NCI-H2196 treated with DMSO at 0.1 percent for 48 hours (cell line): ENCODE results near the gene ERMAP.
"Not testable (repeated sequence)": the region's sequence is repeated elsewhere in the genome, so short reads cannot be mapped to it uniquely, and the experiment has no call there.

Source experiments
- DNase-seq: peaks from one replicate; lab custom pipeline; 2025; ENCODE audit not compliant: unreplicated experiment; lab: John Stamatoyannopoulos, UW

Gene ERMAP

GRCh38 chr1:42869751-42870150 is 52.8 kb downstream of the ERMAP start:
- not testable (repeated sequence) for DNase-seq

GRCh38 chr1:42873108-42873507 is 56.2 kb downstream of the ERMAP start:
- not testable (repeated sequence) for DNase-seq

- DNase-seq = no peak
Observed at GRCh38 chr1:42873670-42874069, 56.7 kb downstream of the ERMAP start.

- DNase-seq = no peak
Observed at GRCh38 chr1:42876009-42876408, 59.1 kb downstream of the ERMAP start.

- DNase-seq = no peak
Observed at GRCh38 chr1:42877380-42877779, 60.5 kb downstream of the ERMAP start.

- DNase-seq = no peak
Observed at GRCh38 chr1:42880384-42880783, 63.5 kb downstream of the ERMAP start.

- no peak for DNase-seq
Observed at GRCh38 chr1:42886046-42886739, 69.3 kb downstream of the ERMAP start.

GRCh38 chr1:42886800-42887199 is 69.9 kb downstream of the ERMAP start:
- no peak for DNase-seq

- no peak for DNase-seq
Observed at GRCh38 chr1:42887366-42887765, 70.4 kb downstream of the ERMAP start.

GRCh38 chr1:42888013-42888633 is 71.2 kb downstream of the ERMAP start:
- no peak for DNase-seq

- no peak for DNase-seq
Observed at GRCh38 chr1:42889264-42889663, 72.3 kb downstream of the ERMAP start.

GRCh38 chr1:42891465-42892138 is 74.7 kb downstream of the ERMAP start:
- DNase-seq = no peak
